SKM-1 treated with dmso at 0.1 percent for 144 hours (cell line): ENCODE results near the gene MS4A15.
"Not testable (repeated sequence)": the region's sequence is repeated elsewhere in the genome, so short reads cannot be mapped to it uniquely, and the experiment has no call there.

Source experiments
- DNase-seq: peaks from one replicate; lab custom pipeline; 2025; ENCODE audit not compliant: unreplicated experiment; lab: John Stamatoyannopoulos, UW

Gene MS4A15

DNA sequence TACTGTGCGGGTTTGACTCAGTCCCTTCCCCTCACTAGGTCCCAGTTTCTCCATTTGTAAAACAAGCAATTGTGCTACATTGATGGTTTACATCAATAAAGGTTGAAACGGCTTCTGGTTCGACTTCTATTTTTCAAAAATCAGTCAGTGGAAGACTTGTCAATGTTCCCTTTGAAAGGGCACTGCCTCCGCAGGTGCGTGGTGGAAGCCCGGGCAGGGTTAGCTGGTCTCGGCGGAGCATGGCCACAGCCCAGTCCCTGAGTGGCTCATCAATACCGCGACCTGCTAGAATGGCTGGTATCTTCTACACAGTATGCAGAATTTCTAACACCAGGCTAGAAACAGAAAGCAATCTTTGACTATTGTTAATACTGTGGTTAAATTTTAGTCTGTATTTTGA is 44.5 kb downstream of the MS4A15 start:
- no peak for DNase-seq

- no peak for DNase-seq
Observed at GRCh38 chr11:60803273-60803936, 46.7 kb downstream of the MS4A15 start.

- peak; percentile 33 for DNase-seq
Observed at GRCh38 chr11:60809249-60809648, 52.6 kb downstream of the MS4A15 start.

- DNase-seq, result no peak
Observed at GRCh38 chr11:60809691-60810090, 53.0 kb downstream of the MS4A15 start.

GRCh38 chr11:60810151-60810550 is 53.5 kb downstream of the MS4A15 start:
- DNase-seq, result no peak

GRCh38 chr11:60810569-60810968 is 53.9 kb downstream of the MS4A15 start:
- no peak for DNase-seq

GRCh38 chr11:60813324-60813723 is 56.7 kb downstream of the MS4A15 start:
- DNase-seq, result peak; percentile 54

GRCh38 chr11:60814112-60814511 is 57.4 kb downstream of the MS4A15 start:
- DNase-seq, result no peak

GRCh38 chr11:60816590-60817157 is 60.0 kb downstream of the MS4A15 start:
- no peak for DNase-seq

- no peak for DNase-seq
Observed at GRCh38 chr11:60818057-60818456, 61.4 kb downstream of the MS4A15 start.

GRCh38 chr11:60821827-60822599 is 65.3 kb downstream of the MS4A15 start:
- no peak for DNase-seq

GRCh38 chr11:60823745-60824306 is 67.2 kb downstream of the MS4A15 start:
- not testable (repeated sequence) for DNase-seq

DNA sequence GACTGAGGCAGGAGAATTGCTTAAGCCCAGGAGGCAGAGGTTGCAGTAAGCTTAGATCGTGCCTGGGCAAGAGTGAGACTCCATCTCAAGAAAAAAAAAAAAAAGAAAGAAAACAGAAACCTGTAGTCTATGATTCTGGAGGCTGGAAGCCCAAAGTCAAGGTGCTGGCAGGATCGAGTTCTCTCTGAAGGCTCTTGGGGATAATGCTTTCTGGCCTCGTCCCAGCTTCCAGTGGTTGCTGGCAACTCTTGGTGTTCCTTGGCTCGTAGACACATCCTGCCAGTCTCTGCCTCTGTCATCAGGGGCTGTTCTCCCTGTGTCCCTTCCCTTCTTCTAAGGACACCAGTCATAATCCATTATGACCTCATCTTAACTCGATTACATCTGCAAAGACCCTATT is 68.5 kb downstream of the MS4A15 start:
- DNase-seq, result no peak

- DNase-seq, result no peak
Observed at GRCh38 chr11:60825790-60826189, 69.1 kb downstream of the MS4A15 start.
